ENCODE data around the gene C3orf18. TPM values are rescaled to one million over a fixed set of nuclear protein-coding genes. Genes with fewer than 3 reads are reported as not detected.
A peak's percentile ranks its signal among the peaks of the same experiment; 100 is the strongest.

Gene C3orf18
- total and polyA plus RNA-seq, 11 donors, result 25.4 to 56.8 (median 35.8) TPM

DNA sequence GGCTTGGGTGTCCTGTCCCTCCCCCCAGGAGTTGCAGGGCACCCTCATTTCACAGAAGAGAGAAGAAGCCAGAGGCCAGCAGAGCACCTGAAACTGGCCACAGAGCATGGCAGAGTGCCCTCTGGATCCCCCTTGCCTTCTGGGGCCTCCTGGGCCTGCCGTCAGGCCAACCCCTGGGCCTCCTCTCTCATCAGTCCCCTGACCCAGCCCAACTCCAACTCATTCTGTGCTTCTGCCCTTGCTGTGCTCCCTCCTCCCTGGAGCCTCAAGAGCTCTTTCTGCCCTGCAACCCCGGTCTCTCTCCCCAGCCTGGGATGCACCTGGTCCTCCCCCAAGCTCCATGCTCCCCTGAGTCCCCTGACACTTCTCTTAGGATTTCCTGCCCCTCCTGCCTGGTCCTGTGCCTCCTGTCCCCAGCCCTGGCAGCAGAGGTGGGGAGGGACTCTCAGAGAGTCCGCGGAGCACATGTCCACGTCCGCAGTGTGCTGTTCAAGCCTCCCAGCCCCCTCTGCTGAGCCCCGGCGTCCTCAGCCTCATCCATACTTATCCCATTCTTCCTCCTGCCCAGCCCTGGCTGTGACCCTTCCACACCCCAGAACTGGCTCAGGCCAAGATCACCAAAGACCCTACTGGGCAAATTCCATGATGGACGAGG lies 33.6 kb downstream of the C3orf18 start:
- 55 to 68% (median 60%) methylated on average over 9 of the region's 9 CpGs for WGBS, 4 donors
- Histone ChIP-seq H3K4me1 (peaks cover 0 to 5% (median 0%) of the 10 kb centered on the region in 12 donors), H3K36me3 (no peaks in the 10 kb centered on the region), H3K4me3 (no peak overlapping the region), H3K9me3 (no peaks in the 10 kb centered on the region), H3K27ac (no peak overlapping the region), H3K27me3 (peaks cover 0 to 15% (median 0%) of the 10 kb centered on the region in 9 donors)
- intact Hi-C loops (cut with DNase I), result no loop called here
- no peak for DNase-seq
- no peak for ATAC-seq
- TF ChIP-seq CTCF (IDR thresholded peaks at IDR 0.05) (no peak), POLR2A (IDR thresholded peaks at IDR 0.05) (no peak)

- DNase-seq (no peak), ATAC-seq (no peak)
- intact Hi-C loops (cut with DNase I), result no loop called here
- 83 to 86% (median 84%) methylated on average over 13 of the region's 13 CpGs for WGBS, 4 donors
- Histone ChIP-seq H3K4me1 (peaks cover 0 to 5% (median 0%) of the 10 kb centered on the region in 12 donors), H3K27me3 (peaks cover 0 to 15% (median 0%) of the 10 kb centered on the region in 9 donors), H3K4me3 (no peak overlapping the region), H3K27ac (no peak overlapping the region), H3K9me3 (no peaks in the 10 kb centered on the region), H3K36me3 (no peaks in the 10 kb centered on the region)
- TF ChIP-seq CTCF (IDR thresholded peaks at IDR 0.05), result no peak
- no peak for TF ChIP-seq POLR2A (IDR thresholded peaks at IDR 0.05)
These were observed 34.2 kb downstream of the C3orf18 start for GRCh38 chr3:50533316-50533715.

DNA sequence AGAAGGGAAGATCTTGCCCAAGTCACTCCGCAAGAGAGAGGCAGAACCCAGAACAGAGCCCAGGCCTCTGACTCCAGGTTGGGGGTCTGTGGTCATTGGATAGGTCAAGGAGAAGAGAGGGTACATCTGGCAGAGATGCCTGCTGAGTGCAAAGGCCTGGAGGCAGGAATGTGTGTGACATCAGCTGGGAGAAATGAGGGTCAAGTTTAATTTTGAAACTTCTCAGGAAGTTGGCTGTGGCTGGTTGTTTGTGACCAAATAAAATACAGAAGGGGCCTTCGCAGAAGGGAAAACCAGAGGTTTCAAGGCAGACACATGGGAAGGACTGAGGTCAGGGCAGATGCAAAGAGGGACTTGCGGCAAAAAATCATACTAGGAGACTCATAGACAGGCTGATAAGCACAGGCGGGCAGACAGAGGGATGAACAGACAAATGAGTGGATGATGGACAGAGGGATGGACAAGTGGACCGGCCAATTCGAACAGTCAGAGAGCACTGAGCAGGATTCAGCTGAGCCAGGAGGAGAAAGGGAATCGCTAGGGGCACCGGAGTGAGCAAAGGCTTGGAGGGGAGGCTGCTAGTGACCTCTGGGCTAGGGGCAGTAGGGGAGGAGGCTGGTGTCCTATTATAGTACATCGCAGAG lies 35.4 kb downstream of the C3orf18 start:
- TF ChIP-seq POLR2A (IDR thresholded peaks at IDR 0.05) (no peak), CTCF (IDR thresholded peaks at IDR 0.05) (no peak)
- Histone ChIP-seq H3K4me1 (peaks cover 0 to 5% (median 0%) of the 10 kb centered on the region in 12 donors), H3K27ac (peak overlapping the region in 2 of 12 donors; percentile 19 to 39), H3K9me3 (no peaks in the 10 kb centered on the region), H3K36me3 (no peaks in the 10 kb centered on the region), H3K4me3 (no peak overlapping the region), H3K27me3 (peaks cover 0 to 15% (median 0%) of the 10 kb centered on the region in 9 donors)
- DNase-seq (no peak), ATAC-seq (peak in 1 of 4 donors; percentile 14)
- 75 to 81% (median 78%) methylated on average over 9 of the region's 9 CpGs for WGBS, 4 donors
- intact Hi-C loops (cut with DNase I), result no loop called here

GRCh38 chr3:50531201-50531600 lies 36.3 kb downstream of the C3orf18 start:
- Histone ChIP-seq H3K9me3 (no peaks in the 10 kb centered on the region), H3K36me3 (no peaks in the 10 kb centered on the region), H3K27ac (no peak overlapping the region), H3K27me3 (peaks cover 0 to 15% (median 0%) of the 10 kb centered on the region in 9 donors), H3K4me3 (no peak overlapping the region), H3K4me1 (peaks cover 0 to 5% (median 0%) of the 10 kb centered on the region in 12 donors)
- 94 to 100% (median 96%) methylated on average over 4 of the region's 4 CpGs for WGBS, 4 donors
- TF ChIP-seq CTCF (IDR thresholded peaks at IDR 0.05) (no peak), POLR2A (IDR thresholded peaks at IDR 0.05) (no peak)
- intact Hi-C loops (cut with DNase I), result no loop called here
- ATAC-seq (no peak), DNase-seq (no peak)

Measured in heart left ventricle (tissue), 16 donors.